ENCODE measurements around the gene ZNF689. TPM values are rescaled to one million over a fixed set of nuclear protein-coding genes. Genes with fewer than 3 reads are reported as not detected.
A peak's percentile ranks its signal among the peaks of the same experiment; 100 is the strongest.

The ZNF689 gene
- total and polyA plus RNA-seq, 2 of the 13 experiments (the other 11 are each of a cell fraction or from before 2014, with no cell fraction given) = 9.7 to 19.5 TPM

DNA sequence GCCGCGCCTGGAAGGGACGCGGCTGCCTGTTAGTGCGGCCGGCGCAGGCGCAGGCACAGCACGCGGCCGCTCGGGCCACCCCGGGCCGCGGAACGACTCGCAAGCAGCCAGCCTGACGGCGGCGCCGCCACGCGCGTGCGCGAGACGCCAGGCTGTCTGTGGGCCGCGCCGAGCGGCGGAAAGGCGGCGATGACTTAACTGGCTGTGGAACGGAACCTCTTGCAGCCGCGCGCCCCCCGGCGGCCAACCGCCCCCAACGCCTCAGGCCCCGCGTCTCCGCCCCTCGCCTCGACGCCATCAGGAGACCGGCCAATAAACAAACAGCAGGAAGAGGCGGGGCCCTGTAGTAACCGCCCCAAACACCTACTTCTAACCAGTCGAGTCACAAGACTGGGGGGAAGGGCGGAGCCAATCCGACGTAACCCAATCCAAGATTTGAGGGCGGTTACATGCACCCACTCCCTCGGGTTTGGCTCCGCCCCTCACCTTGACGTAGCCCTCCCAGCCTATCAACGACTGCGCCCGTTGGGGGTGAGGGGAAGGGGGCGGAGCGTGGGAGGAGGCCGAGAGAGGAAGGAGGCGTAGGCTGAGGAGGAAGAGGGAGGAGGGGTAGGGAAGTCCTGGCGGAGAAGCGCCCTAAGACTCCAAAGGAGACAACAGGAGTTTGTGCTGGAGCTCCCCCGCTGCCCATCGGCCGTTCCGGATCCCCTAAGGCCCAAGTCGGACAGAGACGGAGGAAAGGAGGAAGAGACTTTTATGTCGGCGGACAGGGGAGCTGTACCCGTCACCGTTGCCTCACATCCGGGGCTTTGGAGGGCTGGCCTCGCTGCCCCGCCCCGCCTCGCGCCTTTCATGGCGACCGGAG lies 47.9 kb upstream of the ZNF689 start, which contains the start of gene FBRS (continued):
- no peak for TF ChIP-seq SMYD3 (CRISPR knock-in tag; IDR thresholded peaks at IDR 0.05)
- peak; percentile 77 for TF ChIP-seq NR2C2 (CRISPR knock-in tag; IDR thresholded peaks at IDR 0.05; ENCODE audit: borderline replicate concordance)
- TF ChIP-seq, protein P1, sequence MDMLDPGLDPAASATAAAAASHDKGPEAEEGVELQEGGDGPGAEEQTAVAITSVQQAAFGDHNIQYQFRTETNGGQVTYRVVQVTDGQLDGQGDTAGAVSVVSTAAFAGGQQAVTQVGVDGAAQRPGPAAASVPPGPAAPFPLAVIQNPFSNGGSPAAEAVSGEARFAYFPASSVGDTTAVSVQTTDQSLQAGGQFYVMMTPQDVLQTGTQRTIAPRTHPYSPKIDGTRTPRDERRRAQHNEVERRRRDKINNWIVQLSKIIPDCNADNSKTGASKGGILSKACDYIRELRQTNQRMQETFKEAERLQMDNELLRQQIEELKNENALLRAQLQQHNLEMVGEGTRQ (IDR thresholded peaks at IDR 0.05; ENCODE audit: low read depth, low read length) = no peak
- TF ChIP-seq, protein P1 (CRISPR knock-in tag; IDR thresholded peaks at IDR 0.05; ENCODE audit: borderline replicate concordance) = 0 out of 2 replicates have a peak, but pooled peaks have one; percentile 77
- TF ChIP-seq ZFP1 (CRISPR knock-in tag; IDR thresholded peaks at IDR 0.05) = no peak
- TF ChIP-seq, protein P2, sequence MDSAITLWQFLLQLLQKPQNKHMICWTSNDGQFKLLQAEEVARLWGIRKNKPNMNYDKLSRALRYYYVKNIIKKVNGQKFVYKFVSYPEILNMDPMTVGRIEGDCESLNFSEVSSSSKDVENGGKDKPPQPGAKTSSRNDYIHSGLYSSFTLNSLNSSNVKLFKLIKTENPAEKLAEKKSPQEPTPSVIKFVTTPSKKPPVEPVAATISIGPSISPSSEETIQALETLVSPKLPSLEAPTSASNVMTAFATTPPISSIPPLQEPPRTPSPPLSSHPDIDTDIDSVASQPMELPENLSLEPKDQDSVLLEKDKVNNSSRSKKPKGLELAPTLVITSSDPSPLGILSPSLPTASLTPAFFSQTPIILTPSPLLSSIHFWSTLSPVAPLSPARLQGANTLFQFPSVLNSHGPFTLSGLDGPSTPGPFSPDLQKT (CRISPR knock-in tag; IDR thresholded peaks at IDR 0.05; ENCODE audit: borderline replicate concordance) = no peak
- peak; percentile 47 for TF ChIP-seq RXRA (CRISPR knock-in tag; IDR thresholded peaks at IDR 0.05)
- no peak for TF ChIP-seq ZNF354B (CRISPR knock-in tag; IDR thresholded peaks at IDR 0.05)
- TF ChIP-seq, protein P3, sequence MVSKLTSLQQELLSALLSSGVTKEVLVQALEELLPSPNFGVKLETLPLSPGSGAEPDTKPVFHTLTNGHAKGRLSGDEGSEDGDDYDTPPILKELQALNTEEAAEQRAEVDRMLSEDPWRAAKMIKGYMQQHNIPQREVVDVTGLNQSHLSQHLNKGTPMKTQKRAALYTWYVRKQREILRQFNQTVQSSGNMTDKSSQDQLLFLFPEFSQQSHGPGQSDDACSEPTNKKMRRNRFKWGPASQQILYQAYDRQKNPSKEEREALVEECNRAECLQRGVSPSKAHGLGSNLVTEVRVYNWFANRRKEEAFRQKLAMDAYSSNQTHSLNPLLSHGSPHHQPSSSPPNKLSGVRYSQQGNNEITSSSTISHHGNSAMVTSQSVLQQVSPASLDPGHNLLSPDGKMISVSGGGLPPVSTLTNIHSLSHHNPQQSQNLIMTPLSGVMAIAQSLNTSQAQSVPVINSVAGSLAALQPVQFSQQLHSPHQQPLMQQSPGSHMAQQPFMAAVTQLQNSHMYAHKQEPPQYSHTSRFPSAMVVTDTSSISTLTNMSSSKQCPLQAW (CRISPR knock-in tag; IDR thresholded peaks at IDR 0.05) = no peak; the same call in 1 of the 2 replicates
- TF ChIP-seq, protein P4, sequence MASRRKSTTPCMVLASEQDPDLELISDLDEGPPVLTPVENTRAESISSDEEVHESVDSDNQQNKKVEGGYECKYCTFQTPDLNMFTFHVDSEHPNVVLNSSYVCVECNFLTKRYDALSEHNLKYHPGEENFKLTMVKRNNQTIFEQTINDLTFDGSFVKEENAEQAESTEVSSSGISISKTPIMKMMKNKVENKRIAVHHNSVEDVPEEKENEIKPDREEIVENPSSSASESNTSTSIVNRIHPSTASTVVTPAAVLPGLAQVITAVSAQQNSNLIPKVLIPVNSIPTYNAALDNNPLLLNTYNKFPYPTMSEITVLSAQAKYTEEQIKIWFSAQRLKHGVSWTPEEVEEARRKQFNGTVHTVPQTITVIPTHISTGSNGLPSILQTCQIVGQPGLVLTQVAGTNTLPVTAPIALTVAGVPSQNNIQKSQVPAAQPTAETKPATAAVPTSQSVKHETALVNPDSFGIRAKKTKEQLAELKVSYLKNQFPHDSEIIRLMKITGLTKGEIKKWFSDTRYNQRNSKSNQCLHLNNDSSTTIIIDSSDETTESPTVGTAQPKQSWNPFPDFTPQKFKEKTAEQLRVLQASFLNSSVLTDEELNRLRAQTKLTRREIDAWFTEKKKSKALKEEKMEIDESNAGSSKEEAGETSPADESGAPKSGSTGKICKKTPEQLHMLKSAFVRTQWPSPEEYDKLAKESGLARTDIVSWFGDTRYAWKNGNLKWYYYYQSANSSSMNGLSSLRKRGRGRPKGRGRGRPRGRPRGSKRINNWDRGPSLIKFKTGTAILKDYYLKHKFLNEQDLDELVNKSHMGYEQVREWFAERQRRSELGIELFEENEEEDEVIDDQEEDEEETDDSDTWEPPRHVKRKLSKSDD (CRISPR knock-in tag; IDR thresholded peaks at IDR 0.05; ENCODE audit: low read depth) = peak; percentile 83
- TF ChIP-seq ZNF484 (CRISPR knock-in tag; IDR thresholded peaks at IDR 0.05; ENCODE audit: borderline replicate concordance, low read depth) = no peak
- TF ChIP-seq, protein P5, sequence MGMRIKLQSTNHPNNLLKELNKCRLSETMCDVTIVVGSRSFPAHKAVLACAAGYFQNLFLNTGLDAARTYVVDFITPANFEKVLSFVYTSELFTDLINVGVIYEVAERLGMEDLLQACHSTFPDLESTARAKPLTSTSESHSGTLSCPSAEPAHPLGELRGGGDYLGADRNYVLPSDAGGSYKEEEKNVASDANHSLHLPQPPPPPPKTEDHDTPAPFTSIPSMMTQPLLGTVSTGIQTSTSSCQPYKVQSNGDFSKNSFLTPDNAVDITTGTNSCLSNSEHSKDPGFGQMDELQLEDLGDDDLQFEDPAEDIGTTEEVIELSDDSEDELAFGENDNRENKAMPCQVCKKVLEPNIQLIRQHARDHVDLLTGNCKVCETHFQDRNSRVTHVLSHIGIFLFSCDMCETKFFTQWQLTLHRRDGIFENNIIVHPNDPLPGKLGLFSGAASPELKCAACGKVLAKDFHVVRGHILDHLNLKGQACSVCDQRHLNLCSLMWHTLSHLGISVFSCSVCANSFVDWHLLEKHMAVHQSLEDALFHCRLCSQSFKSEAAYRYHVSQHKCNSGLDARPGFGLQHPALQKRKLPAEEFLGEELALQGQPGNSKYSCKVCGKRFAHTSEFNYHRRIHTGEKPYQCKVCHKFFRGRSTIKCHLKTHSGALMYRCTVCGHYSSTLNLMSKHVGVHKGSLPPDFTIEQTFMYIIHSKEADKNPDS (CRISPR knock-in tag; IDR thresholded peaks at IDR 0.05) = no peak
- no peak for TF ChIP-seq TCF7 (IDR thresholded peaks at IDR 0.05; ENCODE audit: low read depth)
- no peak for TF ChIP-seq NR3C1 (CRISPR knock-in tag; IDR thresholded peaks at IDR 0.05)
- peak; percentile 91; the same call in 2 of the 3 replicates for TF ChIP-seq MXI1 (IDR thresholded peaks at IDR 0.05; ENCODE audit: borderline replicate concordance, low read depth, low read length)
- TF ChIP-seq REPIN1 (CRISPR knock-in tag; IDR thresholded peaks at IDR 0.05; ENCODE audit: borderline replicate concordance, low read depth) = peak; percentile 80
- TF ChIP-seq, protein P6, sequence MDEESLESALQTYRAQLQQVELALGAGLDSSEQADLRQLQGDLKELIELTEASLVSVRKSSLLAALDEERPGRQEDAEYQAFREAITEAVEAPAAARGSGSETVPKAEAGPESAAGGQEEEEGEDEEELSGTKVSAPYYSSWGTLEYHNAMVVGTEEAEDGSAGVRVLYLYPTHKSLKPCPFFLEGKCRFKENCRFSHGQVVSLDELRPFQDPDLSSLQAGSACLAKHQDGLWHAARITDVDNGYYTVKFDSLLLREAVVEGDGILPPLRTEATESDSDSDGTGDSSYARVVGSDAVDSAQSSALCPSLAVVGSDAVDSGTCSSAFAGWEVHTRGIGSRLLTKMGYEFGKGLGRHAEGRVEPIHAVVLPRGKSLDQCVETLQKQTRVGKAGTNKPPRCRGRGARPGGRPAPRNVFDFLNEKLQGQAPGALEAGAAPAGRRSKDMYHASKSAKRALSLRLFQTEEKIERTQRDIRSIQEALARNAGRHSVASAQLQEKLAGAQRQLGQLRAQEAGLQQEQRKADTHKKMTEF (CRISPR knock-in tag; IDR thresholded peaks at IDR 0.05) = peak; percentile 88

All from HepG2 (cell line).